Esophagus (tissue), 2 donors: Measurements from ENCODE around the gene ANKRD50. TPM values are rescaled to one million over a fixed set of nuclear protein-coding genes. Genes with fewer than 3 reads are reported as not detected.

Source experiments
- H3K27ac ChIP-seq, 2 donors: one replicate each; pipeline ENCODE4 v1.5.1; 2013; ENCODE audit warnings: low read depth in 2 of 2, mild to moderate bottlenecking in 2 of 2, inconsistent platforms in 1 of 2, low read length in 1 of 2, moderate library complexity in 1 of 2
- H3K27me3 ChIP-seq, 2 donors: one replicate each; pipeline ENCODE4 v1.6.1; 2013; ENCODE audit warnings: low read length in 2 of 2, control low read depth in 1 of 2, mild to moderate bottlenecking in 1 of 2; ENCODE audit not compliant: insufficient read depth in 2 of 2, control insufficient read depth in 1 of 2
- H3K36me3 ChIP-seq, 2 donors: one replicate each; pipeline ENCODE4 v1.6.1; 2013; ENCODE audit warnings: low read length in 1 of 2; ENCODE audit not compliant: control insufficient read depth in 2 of 2, insufficient read depth in 2 of 2
- H3K4me1 ChIP-seq, 2 donors: one replicate each; pipeline ENCODE4 v1.6.1; 2013; ENCODE audit warnings: low read length in 1 of 2; ENCODE audit not compliant: control insufficient read depth in 2 of 2, insufficient read depth in 2 of 2
- H3K4me3 ChIP-seq, 2 donors: one replicate each; pipeline ENCODE4 v1.5.1; 2013; ENCODE audit warnings: low read length in 2 of 2, mild to moderate bottlenecking in 2 of 2, low read depth in 1 of 2, moderate library complexity in 1 of 2
- H3K9me3 ChIP-seq, 2 donors: one replicate each; pipeline ENCODE4 v1.6.1; 2013; ENCODE audit warnings: mild to moderate bottlenecking in 2 of 2, low read depth in 1 of 2, low read length in 1 of 2, moderate library complexity in 1 of 2; ENCODE audit not compliant: control insufficient read depth in 2 of 2, insufficient read depth in 1 of 2
- WGBS, 2 donors: extraction: QIAGEN DNeasy Blood & Tissue Kit; methylation state at CpG; one replicate each; pipeline ENCODE4 v1.1.7; 2013; 5-methylcytosine and 5-hydroxymethylcytosine counted together
- polyA plus RNA-seq, 2 donors: library from polyadenylated mRNA; stranded (reverse); fragments of 200-250 nt; gene quantifications; one replicate each; pipeline ENCODE4 v1.2.3, GENCODE V29; 2013
- donor health status: healthy with polysubstance abuse.
- donor health status: Bipolar disorder and iron deficiency.

Gene ANKRD50
- polyA plus RNA-seq, 2 donors, result 2.0 to 3.3 TPM

- Histone ChIP-seq H3K4me3 (peak overlapping the region in 1 of 2 donors; percentile 45), H3K36me3 (no peaks in the 10 kb centered on the region), H3K27ac (no peak overlapping the region), H3K27me3 (no peaks in the 10 kb centered on the region), H3K4me1 (peaks cover 0 to 1% of the 10 kb centered on the region in 2 donors), H3K9me3 (no peaks in the 10 kb centered on the region)
- WGBS, 2 donors, result 46 to 50% methylated on average over 4 of the region's 4 CpGs
Measured at GRCh38 chr4:124641715-124642381, 70.7 kb downstream of the ANKRD50 start.

- Histone ChIP-seq H3K27me3 (no peaks in the 10 kb centered on the region), H3K27ac (no peak overlapping the region), H3K4me1 (peaks cover 0 to 1% of the 10 kb centered on the region in 2 donors), H3K4me3 (no peak overlapping the region), H3K36me3 (no peaks in the 10 kb centered on the region), H3K9me3 (no peaks in the 10 kb centered on the region)
- 50 to 54% methylated on average over 3 of the region's 3 CpGs for WGBS, 2 donors
Measured at GRCh38 chr4:124640022-124640730, 72.4 kb downstream of the ANKRD50 start.

- no peak overlapping the region for H3K27ac ChIP-seq
- WGBS, 2 donors, result 94 to 100% methylated on average over 2 of the region's 2 CpGs
- H3K4me3 ChIP-seq, result no peak overlapping the region
- no peaks in the 10 kb centered on the region for H3K9me3 ChIP-seq
- H3K4me1 ChIP-seq, result no peaks in the 10 kb centered on the region
- no peaks in the 10 kb centered on the region for H3K36me3 ChIP-seq
- no peaks in the 10 kb centered on the region for H3K27me3 ChIP-seq
Measured at GRCh38 chr4:124637321-124637720, 75.2 kb downstream of the ANKRD50 start.

GRCh38 chr4:124636788-124637187 is 75.7 kb downstream of the ANKRD50 start:
- Histone ChIP-seq H3K36me3 (no peaks in the 10 kb centered on the region), H3K27me3 (no peaks in the 10 kb centered on the region), H3K9me3 (no peaks in the 10 kb centered on the region), H3K27ac (no peak overlapping the region), H3K4me3 (no peak overlapping the region), H3K4me1 (no peaks in the 10 kb centered on the region)
- whole genome bisulfite sequencing, 2 donors, result 88% methylated on average over 1 of the region's 1 CpG

GRCh38 chr4:124635331-124635730 is 77.2 kb downstream of the ANKRD50 start:
- no peaks in the 10 kb centered on the region for H3K4me1 ChIP-seq

GRCh38 chr4:124633285-124633941 is 79.1 kb downstream of the ANKRD50 start:
- H3K4me3 ChIP-seq, result no peak overlapping the region
- H3K9me3 ChIP-seq, result no peaks in the 10 kb centered on the region
- no peaks in the 10 kb centered on the region for H3K4me1 ChIP-seq
- H3K36me3 ChIP-seq, result no peaks in the 10 kb centered on the region
- no peak overlapping the region for H3K27ac ChIP-seq
- WGBS, 2 donors, result 39 to 56% methylated on average over 3 of the region's 3 CpGs
- no peaks in the 10 kb centered on the region for H3K27me3 ChIP-seq

More at GRCh38 chr4:124635331-124635730, 77.2 kb downstream of the ANKRD50 start:
- H3K36me3 ChIP-seq, result no peaks in the 10 kb centered on the region
- no peak overlapping the region for H3K4me3 ChIP-seq
- H3K27me3 ChIP-seq, result no peaks in the 10 kb centered on the region
- WGBS, 2 donors, result 66 to 68% methylated on average over 4 of the region's 4 CpGs
- no peaks in the 10 kb centered on the region for H3K9me3 ChIP-seq
- no peak overlapping the region for H3K27ac ChIP-seq

GRCh38 chr4:124632439-124632838 is 80.1 kb downstream of the ANKRD50 start:
- H3K27ac ChIP-seq, result no peak overlapping the region
- H3K4me3 ChIP-seq, result no peak overlapping the region
- H3K27me3 ChIP-seq, result no peaks in the 10 kb centered on the region
- H3K4me1 ChIP-seq, result no peaks in the 10 kb centered on the region
- no peaks in the 10 kb centered on the region for H3K36me3 ChIP-seq
- no peaks in the 10 kb centered on the region for H3K9me3 ChIP-seq
- 82 to 91% methylated on average over 5 of the region's 5 CpGs for WGBS, 2 donors

GRCh38 chr4:124631760-124632159 is 80.8 kb downstream of the ANKRD50 start:
- WGBS, 2 donors, result 13 to 21% methylated on average over 1 of the region's 1 CpG
- Histone ChIP-seq H3K27ac (no peak overlapping the region), H3K36me3 (no peaks in the 10 kb centered on the region)

GRCh38 chr4:124629681-124630080 is 82.9 kb downstream of the ANKRD50 start:
- H3K4me1 ChIP-seq, result no peaks in the 10 kb centered on the region
- no peaks in the 10 kb centered on the region for H3K9me3 ChIP-seq
- H3K4me3 ChIP-seq, result no peak overlapping the region
- H3K27ac ChIP-seq, result no peak overlapping the region
- WGBS, 2 donors, result 74 to 76% methylated on average over 1 of the region's 1 CpG
- no peaks in the 10 kb centered on the region for H3K36me3 ChIP-seq
- no peaks in the 10 kb centered on the region for H3K27me3 ChIP-seq

More at GRCh38 chr4:124631760-124632159, 80.8 kb downstream of the ANKRD50 start:
- Histone ChIP-seq H3K4me1 (no peaks in the 10 kb centered on the region), H3K4me3 (no peak overlapping the region), H3K27me3 (no peaks in the 10 kb centered on the region), H3K9me3 (no peaks in the 10 kb centered on the region)
